Kidney epithelial cell (primary cell): ENCODE measurements around the gene LDLRAP1. TPM values are rescaled to one million over a fixed set of nuclear protein-coding genes. Genes with fewer than 3 reads are reported as not detected.
"Not testable (repeated sequence)": the region's sequence is repeated elsewhere in the genome, so short reads cannot be mapped to it uniquely, and the experiment has no call there.

Experiments
- DNase-seq: peaks from one replicate; pipeline ENCODE4 v3.0.0-alpha.2; 2010; ENCODE audit warnings: low read depth
- H3K27me3 ChIP-seq: 2 replicates; pipeline ENCODE4 v1.6.0; 2011; ENCODE audit warnings: low read length; ENCODE audit not compliant: control insufficient read depth, insufficient read depth
- H3K36me3 ChIP-seq: 2 replicates; pipeline ENCODE4 v1.5.1; 2011; ENCODE audit warnings: low read length; ENCODE audit not compliant: control insufficient read depth, insufficient read depth
- H3K4me3 ChIP-seq: 2 replicates; pipeline ENCODE4 v1.5.1; 2011; ENCODE audit warnings: low read depth, mild to moderate bottlenecking, control low read depth, low read length
- CTCF ChIP-seq: IDR thresholded peaks from 2 replicates; pipeline ENCODE4 v1.5.1; 2011; ENCODE audit warnings: mild to moderate bottlenecking, moderate library complexity, low read length, control low read depth, inconsistent platforms; ENCODE audit not compliant: insufficient read depth, poor library complexity, severe bottlenecking
- total RNA-seq: library from RNA; depleted of rRNA; stranded (reverse); fragments of >200 nt; gene quantifications from 2 replicates; pipeline ENCODE4 v1.2.3, GENCODE V29; 2015

The LDLRAP1 gene
- total RNA-seq, 1 donor from 2014 or later: 7.5 TPM

DNA sequence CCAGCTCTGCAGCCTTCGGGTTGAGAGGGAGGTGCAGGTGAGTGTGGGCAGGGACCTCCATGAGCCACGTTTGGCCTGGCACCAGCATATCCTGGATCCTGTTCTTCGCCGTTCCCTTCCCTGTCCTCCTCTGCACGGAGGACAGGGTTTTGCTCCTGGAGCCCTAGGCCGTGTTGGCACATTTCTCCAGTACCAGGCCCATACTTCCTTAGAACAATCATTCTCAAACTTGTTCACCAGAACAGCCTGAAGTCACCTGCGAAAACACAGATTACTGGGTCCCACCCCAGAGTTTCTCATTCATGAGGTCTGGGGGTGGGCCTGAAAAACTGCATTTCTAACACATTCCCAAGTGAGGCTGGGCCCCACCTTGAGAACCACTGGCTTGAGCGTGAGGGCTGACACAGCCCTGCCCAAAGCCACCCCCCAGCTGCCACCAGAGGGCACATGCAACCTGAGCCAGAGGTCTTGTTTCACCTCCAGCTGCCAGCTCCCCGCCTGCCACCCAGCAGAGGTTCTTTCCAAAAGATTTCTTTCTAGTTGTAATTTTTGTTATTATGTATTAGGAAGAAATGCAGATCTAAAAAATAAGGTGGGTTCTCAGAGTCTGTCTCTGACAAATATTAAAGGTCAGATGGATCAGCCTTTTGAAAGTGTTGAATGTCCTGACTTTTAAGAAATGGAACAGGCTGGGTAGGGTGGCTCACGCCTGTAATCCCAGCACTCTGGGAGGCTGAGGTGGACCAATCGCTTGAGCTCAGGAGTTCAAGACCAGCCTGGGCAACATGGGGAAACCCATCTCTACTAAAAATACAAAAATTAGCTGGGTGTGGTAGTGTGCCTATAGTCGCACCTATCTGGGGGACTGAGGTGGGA, 39.6 kb upstream of the LDLRAP1 start:
- no peak overlapping the region for H3K4me3 ChIP-seq
- H3K36me3 ChIP-seq: peaks cover 1% of the 10 kb centered on the region
- no peak for DNase-seq
- no peaks in the 10 kb centered on the region for H3K27me3 ChIP-seq
- peak; percentile 68 for TF ChIP-seq CTCF

DNA sequence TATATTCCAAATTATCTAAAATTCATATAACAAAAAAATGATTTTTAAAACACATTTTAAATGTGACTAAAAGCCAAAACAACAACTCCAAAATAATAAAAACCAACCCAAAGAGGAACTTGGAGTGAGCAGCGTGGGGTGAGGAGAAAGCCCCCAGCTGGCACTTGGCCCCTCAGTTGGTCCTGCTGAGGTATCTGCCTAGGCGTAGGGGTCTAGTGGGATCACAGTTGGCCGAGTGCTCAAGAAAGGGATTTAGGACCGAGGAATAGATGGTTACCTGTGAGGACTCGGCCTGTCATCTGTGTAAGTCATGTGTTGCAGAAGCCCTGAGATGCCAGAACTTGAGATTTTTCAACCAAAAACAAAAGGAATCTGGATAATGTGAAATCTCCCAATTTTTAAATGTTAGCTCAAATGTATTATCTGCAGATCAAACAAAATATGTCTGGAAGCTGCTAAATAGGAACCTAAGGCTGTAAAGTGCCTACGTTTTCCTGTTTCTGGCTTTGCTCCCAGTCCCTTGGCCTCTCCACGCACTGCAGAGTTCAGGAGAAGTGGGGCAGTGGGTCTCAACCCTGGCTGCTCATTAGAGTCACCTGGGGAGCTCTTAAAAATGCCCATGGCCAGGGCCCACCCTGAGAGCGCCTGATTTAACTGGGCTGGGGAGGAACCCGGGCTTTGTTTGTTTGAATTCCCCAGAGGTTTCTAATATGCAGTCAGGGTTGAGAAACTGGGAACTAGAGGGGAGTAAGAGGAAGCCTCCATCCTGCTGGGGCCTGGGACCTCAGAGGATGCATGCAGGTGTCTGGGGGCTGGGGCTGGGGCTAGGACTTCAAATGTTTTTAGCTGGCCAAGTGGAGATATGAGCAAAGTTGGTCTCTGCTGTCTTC, 38.5 kb upstream of the LDLRAP1 start:
- peaks cover 1% of the 10 kb centered on the region for H3K36me3 ChIP-seq
- H3K4me3 ChIP-seq: no peak overlapping the region
- TF ChIP-seq CTCF: no peak
- no peaks in the 10 kb centered on the region for H3K27me3 ChIP-seq
- no peak for DNase-seq

GRCh38 chr1:25505656-25506385, 37.6 kb upstream of the LDLRAP1 start:
- no peak overlapping the region for H3K4me3 ChIP-seq

GRCh38 chr1:25506566-25507463, 36.6 kb upstream of the LDLRAP1 start:
- not testable (repeated sequence) for H3K36me3 ChIP-seq, H3K4me3 ChIP-seq, DNase-seq, H3K27me3 ChIP-seq

More at GRCh38 chr1:25505656-25506385, 37.6 kb upstream of the LDLRAP1 start:
- no peak for DNase-seq
- Histone ChIP-seq H3K36me3 (peaks cover 1% of the 10 kb centered on the region), H3K27me3 (no peaks in the 10 kb centered on the region)
- no peak for TF ChIP-seq CTCF

DNA sequence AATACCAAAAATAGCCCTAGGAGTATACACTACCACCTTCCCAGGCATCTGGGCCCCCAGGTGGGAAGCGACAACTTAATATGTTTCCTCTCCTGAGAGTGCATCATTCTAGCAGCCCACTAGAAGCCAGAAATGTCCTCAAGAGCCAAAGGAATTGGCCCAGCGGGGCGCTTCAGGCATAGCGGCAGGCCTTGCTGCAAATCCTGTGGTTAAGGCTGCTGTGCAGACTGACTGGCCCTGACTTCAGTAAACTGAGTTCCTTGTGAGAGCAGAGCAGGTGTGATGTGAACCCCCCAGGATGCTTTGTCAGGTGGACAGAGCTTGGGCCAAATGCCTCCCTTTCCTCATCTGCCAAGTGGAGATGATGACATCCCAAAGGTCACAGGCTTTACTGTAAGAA, 29.7 kb upstream of the LDLRAP1 start:
- H3K27me3 ChIP-seq: no peaks in the 10 kb centered on the region
- DNase-seq: no peak
- no peak for TF ChIP-seq CTCF

More for the DNA sequence above, 29.7 kb upstream of the LDLRAP1 start:
- Histone ChIP-seq H3K36me3 (no peaks in the 10 kb centered on the region), H3K4me3 (no peak overlapping the region)
